Large intestine (tissue), 3 donors: ENCODE measurements around the gene HOXC9. TPM values are rescaled to one million over a fixed set of nuclear protein-coding genes. Genes with fewer than 3 reads are reported as not detected.

Experiments
- DNase-seq, 2 donors: peaks; one replicate each; pipeline versions ENCODE4 v3.0.0 to v3.0.0-alpha.2; 2013
- H3K27ac ChIP-seq: one replicate; pipeline ENCODE4 v1.5.1; 2013; ENCODE audit warnings: low read length
- H3K27me3 ChIP-seq: 2 replicates; pipeline ENCODE4 v1.6.1; 2013; ENCODE audit warnings: low read length; ENCODE audit not compliant: control insufficient read depth, insufficient read depth
- H3K36me3 ChIP-seq: 2 replicates; pipeline ENCODE4 v1.6.1; 2013; ENCODE audit warnings: low read length; ENCODE audit not compliant: control insufficient read depth, insufficient read depth
- H3K4me1 ChIP-seq: one replicate; pipeline ENCODE4 v1.6.1; 2013; ENCODE audit warnings: low read length; ENCODE audit not compliant: control insufficient read depth, insufficient read depth
- H3K4me3 ChIP-seq: one replicate; pipeline ENCODE4 v1.5.1; 2013; ENCODE audit warnings: low read length
- H3K9me3 ChIP-seq: one replicate; pipeline ENCODE4 v1.6.1; 2013; ENCODE audit warnings: mild to moderate bottlenecking, low read depth, low read length, moderate library complexity; ENCODE audit not compliant: control insufficient read depth
- WGBS: methylation state at CpG from one replicate; pipeline ENCODE4 v1.1.5; 2013; ENCODE audit warnings: low lambda C conversion rate; ENCODE audit not compliant: insufficient coverage; 5-methylcytosine and 5-hydroxymethylcytosine counted together
- polyA plus RNA-seq: library from polyadenylated mRNA; unstranded; fragments of 120-200 nt; gene quantifications from one replicate; pipeline ENCODE4 v1.2.1, GENCODE V29; 2013

HOXC9 gene
- polyA plus RNA-seq, 1 donor: 0.51 TPM

DNA sequence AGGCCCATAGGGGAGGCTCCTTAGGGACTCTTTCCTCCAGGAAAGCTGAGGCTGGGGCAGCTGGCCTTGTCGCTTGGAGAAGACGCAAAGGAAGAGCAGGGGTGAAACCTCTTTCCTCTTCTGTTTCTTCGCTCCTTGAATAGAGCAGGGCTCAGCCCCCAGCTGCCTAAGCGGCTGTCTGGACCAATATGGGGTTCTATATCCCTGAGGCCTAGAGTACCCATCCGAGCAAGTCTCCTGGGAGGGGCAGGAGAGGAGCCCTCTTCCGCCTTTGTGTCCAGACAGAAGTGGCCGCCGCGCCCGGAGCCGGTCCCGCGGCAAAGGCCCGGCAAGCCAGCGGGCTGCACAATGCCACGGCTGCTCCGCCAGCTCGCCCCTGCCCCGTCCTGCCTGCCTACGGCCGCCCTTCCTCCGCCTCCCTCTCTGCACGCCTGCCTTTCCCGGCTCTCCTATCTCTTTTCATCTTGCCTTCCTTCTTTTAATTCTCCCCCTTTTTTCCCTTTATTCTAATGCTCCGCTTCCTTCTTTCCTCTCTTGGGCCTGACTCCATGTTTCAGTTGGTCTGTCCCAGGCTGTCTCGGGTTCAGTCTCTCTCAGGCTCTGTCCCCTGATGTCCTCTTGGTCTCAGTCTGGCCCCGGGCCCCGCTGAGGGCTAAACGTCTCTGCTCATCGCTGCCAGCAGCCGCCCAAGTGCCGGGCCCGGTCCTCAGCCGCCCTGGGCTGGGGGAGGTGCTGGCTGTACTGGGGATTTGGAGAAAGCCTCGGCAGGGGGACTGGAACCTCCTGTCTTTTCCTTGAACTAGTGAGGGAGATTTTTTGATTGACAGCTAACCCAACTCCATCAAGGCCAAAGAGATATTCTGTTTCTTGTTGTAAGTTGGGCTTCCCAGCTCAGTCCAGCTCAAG is 2.5 kb upstream of the HOXC9 start:
- Histone ChIP-seq H3K9me3 (peaks cover 31% of the 10 kb centered on the region), H3K36me3 (no peaks in the 10 kb centered on the region), H3K4me3 (no peak overlapping the region), H3K27ac (no peak overlapping the region), H3K4me1 (peaks cover 21% of the 10 kb centered on the region), H3K27me3 (peaks cover 100% of the 10 kb centered on the region)
- DNase-seq: no peak
- WGBS: 10% methylated on average over 7 of the region's 35 CpGs

DNA sequence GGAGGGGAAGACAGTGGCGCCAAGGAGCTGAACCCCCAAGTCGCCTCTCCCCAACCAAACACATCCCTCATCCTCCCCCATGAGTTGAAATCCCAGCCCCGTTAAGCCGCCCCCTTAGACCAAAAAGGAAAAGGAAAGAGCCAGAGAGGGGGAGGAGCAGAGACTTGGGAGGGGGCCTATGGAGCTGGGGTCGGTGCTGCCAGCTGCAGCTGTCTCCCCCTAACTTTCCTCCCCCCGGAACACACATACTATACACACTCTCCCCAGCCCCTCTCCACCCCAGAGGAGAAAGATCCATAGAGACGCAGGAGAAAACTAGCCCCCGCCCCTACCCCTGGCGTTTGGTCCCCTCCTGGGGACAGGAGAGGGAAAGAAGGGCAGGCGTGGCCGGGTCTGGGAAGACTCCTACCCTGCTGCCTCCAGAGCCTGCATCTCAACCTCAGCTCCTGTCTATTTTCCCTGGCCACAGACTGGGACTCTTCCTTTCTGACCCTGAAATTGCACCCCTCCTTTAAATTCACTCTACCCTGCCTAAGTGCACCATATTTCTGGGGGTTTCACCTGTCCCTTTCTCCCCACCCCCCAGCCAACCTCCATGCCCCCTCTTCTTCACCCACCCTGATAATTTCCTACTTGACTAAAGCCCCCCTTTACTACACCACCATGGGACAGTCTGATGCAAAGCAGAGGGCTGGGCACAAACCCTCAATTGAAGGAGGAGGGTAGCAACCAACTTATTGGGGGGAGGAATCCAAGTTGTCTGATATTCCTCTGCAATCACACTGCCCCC is 1.7 kb upstream of the HOXC9 start:
- DNase-seq: no peak
- Histone ChIP-seq H3K27ac (no peak overlapping the region), H3K36me3 (no peaks in the 10 kb centered on the region), H3K4me3 (no peak overlapping the region), H3K4me1 (peaks cover 21% of the 10 kb centered on the region), H3K9me3 (peaks cover 31% of the 10 kb centered on the region), H3K27me3 (peaks cover 100% of the 10 kb centered on the region)
- WGBS: no CpG with 5 or more reads among the region's 11 CpGs

DNA sequence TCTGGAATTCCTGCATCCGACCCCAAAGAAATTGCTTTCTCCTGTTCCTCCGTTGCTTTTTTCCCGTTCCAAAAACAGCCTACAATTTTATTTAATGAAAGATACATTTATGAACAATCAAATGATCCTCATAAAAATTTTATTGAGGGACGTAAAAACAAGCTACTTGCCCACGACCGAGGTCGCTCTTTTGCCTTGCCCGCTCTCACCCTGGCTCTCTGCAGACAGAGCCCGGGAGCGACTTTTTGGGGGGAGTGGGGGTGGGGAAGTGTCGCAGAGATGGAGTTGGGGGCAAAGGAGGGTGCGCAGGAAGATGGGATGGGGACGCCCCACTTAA is 1.1 kb upstream of the HOXC9 start:
- no peaks in the 10 kb centered on the region for H3K36me3 ChIP-seq
- no peak overlapping the region for H3K27ac ChIP-seq
- peaks cover 20% of the 10 kb centered on the region for H3K4me1 ChIP-seq
- no peak overlapping the region for H3K4me3 ChIP-seq
- no peak for DNase-seq
- H3K27me3 ChIP-seq: peaks cover 100% of the 10 kb centered on the region
- 12% methylated on average over 3 of the region's 13 CpGs for WGBS
- H3K9me3 ChIP-seq: peaks cover 30% of the 10 kb centered on the region

DNA sequence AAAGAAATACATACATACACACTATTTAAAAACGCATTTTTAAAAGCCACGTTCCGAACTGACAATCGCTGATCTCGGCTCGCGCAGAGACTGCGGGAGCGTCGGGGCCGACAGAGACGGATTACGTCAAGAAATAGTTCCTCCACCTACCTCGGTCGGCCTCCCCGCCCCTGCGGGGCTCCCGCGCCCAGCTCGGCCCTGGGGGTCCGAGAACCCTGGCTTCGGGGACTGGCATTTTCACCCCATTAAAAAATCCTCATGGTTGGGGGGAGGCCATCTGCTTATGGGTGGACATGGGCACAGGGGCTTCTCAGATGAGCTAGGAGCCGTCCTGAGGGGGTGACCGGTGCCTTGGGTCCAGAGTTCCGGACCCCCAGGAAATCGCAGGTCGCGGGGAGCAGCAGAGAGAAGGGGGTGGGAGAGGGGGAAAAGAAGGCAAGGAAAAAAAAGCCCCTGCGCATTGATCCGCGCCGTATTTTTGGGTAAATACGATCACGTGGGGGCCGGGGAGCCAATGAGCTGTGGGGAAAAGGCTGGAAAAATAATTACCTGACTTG is 324 bp upstream of the HOXC9 start:
- Histone ChIP-seq H3K27ac (no peak overlapping the region), H3K36me3 (no peaks in the 10 kb centered on the region), H3K27me3 (peaks cover 100% of the 10 kb centered on the region), H3K9me3 (peaks cover 24% of the 10 kb centered on the region), H3K4me1 (peaks cover 16% of the 10 kb centered on the region), H3K4me3 (peak overlapping the region; percentile 45)
- DNase-seq: no peak
- whole genome bisulfite sequencing: no CpG with 5 or more reads among the region's 35 CpGs

DNA sequence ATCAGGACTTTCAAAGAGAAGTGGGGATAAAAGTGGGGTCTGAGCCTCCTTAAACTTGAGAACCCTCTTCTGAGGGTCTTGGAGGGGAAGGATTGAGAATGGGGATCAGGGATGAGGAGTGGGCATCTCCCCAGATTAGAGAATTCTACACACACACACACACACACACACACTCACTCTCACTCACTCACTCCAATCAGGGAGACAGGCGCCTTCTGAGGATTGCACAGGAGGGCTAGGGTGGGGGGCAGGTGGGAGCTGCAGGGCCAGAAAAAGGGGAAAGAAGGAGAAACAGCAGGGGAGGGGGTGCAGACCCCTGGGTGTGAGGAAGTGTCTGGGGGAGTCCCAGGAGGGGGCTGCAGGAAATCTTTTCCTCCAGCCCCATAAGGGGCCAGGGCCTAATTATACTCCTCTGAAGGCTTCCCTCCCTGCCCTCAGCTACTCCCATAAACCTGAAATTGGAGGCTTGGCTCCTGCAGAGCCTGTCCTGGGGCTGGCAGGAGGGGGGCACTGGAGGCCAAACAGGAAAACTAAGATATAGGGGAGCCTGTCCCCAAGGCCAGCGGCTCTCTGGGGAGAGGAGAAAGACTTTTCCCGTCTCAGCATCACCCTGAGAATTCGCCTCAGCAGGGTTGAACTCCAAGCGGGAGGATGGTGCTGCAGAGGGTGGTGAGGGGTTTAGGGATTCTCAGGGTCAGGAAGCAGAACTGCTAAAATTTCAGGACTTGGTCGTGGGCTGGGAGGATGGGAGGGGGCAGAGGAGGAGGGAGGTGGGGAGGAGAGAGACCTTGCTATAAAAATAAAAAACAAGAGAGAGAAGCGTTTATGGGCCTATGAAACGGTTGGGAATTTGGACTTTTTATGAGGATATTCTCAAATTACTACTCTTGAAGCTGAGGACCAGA is 1.6 kb downstream of the HOXC9 start:
- WGBS: no CpG with 5 or more reads among the region's 8 CpGs
- no peak overlapping the region for H3K27ac ChIP-seq
- peaks cover 17% of the 10 kb centered on the region for H3K4me1 ChIP-seq
- H3K9me3 ChIP-seq: peaks cover 19% of the 10 kb centered on the region
- no peak for DNase-seq
- no peaks in the 10 kb centered on the region for H3K36me3 ChIP-seq
- H3K4me3 ChIP-seq: no peak overlapping the region
- peaks cover 97% of the 10 kb centered on the region for H3K27me3 ChIP-seq

DNA sequence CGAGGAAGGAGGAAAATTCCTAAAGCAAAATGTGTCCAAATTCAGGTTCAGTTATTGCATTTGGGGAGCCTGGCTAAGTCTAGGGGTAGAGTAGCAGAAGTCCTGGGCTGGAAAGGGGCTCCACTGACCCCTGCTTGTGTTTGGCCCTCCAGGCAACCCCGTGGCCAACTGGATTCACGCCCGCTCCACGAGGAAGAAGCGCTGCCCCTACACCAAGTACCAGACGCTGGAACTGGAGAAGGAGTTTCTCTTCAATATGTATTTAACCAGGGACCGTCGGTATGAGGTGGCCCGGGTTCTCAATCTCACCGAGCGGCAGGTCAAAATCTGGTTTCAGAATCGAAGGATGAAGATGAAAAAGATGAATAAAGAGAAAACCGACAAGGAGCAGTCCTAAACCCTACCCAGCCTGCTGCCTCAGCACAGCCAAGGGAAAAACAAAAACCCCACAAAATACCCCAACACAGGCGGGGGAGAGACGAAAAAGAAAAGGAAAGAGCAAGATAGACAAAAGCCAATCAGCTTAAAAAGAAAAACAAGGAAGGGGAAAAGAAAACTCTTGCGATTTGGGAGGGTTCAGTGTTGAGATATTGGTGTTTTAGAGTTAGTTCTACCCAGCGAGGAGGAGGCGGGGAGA is 2.4 kb downstream of the HOXC9 start:
- no peak for DNase-seq
- Histone ChIP-seq H3K4me1 (peaks cover 26% of the 10 kb centered on the region), H3K4me3 (no peak overlapping the region), H3K36me3 (no peaks in the 10 kb centered on the region), H3K27me3 (peaks cover 97% of the 10 kb centered on the region), H3K9me3 (peaks cover 14% of the 10 kb centered on the region), H3K27ac (no peak overlapping the region)
- WGBS: 44% methylated on average over 4 of the region's 19 CpGs

DNA sequence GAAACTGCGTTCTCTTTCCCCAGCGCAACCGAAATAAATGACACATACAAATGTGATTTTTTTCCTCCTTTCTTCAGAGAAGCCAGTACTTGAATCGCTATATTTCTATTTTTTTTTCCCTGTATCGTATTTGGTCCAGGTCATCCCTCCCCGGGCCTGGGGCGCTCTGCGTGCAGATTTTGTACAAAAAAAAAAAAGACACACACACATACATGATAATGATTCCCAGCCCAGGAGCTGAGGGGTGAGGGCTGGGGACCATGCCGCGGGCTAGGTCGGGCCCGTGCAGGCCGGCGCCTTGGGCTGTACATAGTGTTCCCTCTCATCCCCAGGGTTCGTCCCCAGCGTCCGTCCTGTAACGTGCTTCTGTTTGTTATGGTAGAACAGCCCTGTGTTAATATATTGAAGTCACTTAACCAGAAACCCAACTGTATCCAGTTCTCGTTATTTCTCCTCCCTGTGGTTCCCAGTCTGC is 3.0 kb downstream of the HOXC9 start:
- H3K27ac ChIP-seq: no peak overlapping the region
- H3K4me1 ChIP-seq: peaks cover 30% of the 10 kb centered on the region
- H3K36me3 ChIP-seq: no peaks in the 10 kb centered on the region
- H3K9me3 ChIP-seq: peaks cover 10% of the 10 kb centered on the region
- no CpG with 5 or more reads among the region's 19 CpGs for WGBS
- no peak overlapping the region for H3K4me3 ChIP-seq
- no peak for DNase-seq
- peaks cover 97% of the 10 kb centered on the region for H3K27me3 ChIP-seq

DNA sequence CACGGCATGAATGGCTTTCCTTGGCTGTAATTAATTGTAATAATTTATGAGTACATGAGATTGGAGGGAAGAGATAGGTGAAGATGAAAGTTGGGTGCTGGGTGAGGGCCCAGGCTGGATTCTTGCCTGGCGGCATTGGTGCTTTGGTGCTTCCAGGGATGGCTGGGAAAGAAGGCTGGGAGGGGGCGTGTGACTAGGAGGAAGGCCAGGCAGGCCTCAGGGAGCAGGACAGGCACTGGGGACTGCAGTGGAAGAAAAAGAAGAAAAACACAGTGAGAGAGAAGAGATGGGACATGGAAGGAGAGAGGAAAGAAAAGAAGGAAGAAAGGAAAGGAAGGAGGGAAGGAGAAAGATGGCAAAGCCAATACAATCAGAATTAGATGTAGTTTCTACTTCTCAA is 3.7 kb downstream of the HOXC9 start:
- H3K27me3 ChIP-seq: peaks cover 96% of the 10 kb centered on the region
- H3K4me1 ChIP-seq: peaks cover 36% of the 10 kb centered on the region
- peaks cover 11% of the 10 kb centered on the region for H3K9me3 ChIP-seq
- no peak for DNase-seq
- 90% methylated on average over 2 of the region's 3 CpGs for WGBS
- no peaks in the 10 kb centered on the region for H3K36me3 ChIP-seq
- H3K4me3 ChIP-seq: no peak overlapping the region
- H3K27ac ChIP-seq: no peak overlapping the region

DNA sequence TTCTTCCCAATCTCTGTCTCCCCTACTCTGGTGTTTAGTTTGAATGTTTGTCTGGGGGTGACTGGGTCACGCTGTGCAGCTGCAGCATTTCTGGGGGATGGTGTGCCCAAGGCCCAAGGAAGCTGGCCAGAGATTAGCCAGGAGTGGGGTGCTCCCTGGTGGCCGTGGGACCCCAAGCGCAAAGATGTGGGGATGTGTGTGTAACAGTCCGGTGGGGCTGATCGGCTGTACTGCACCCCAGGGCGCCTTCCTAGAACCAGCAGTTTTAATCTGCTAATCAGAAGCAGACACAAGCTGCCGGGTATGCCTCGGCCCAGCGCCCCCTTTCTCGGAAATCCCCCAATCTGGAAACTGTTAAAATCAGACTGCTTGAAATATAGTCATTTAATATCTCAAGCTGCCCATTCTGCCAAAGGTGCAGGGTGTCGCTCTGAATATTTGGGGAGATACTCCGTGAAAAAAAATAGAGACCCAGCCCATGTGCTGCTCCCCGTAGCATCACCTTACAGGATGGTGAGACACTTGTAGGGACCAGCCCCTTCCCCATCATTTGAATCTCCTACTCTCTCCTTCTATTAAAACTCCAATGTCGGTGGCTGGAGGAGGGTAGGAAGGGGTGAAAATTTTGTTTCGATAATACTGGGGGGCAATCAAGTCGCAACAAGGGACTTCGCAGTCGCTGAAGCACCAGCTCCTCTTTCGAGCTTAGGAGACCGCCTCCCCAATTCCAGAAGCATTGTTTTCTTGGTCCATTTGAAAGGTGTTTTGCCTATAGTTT is 4.3 kb downstream of the HOXC9 start:
- peaks cover 38% of the 10 kb centered on the region for H3K4me1 ChIP-seq
- peaks cover 95% of the 10 kb centered on the region for H3K27me3 ChIP-seq
- no peak overlapping the region for H3K4me3 ChIP-seq
- H3K27ac ChIP-seq: no peak overlapping the region
- peaks cover 12% of the 10 kb centered on the region for H3K9me3 ChIP-seq
- DNase-seq: no peak
- no peaks in the 10 kb centered on the region for H3K36me3 ChIP-seq
- WGBS: 91% methylated on average over 6 of the region's 20 CpGs
